Esophagus muscularis mucosa (tissue), 4 donors: ENCODE data around the gene ORMDL1. TPM values are rescaled to one million over a fixed set of nuclear protein-coding genes. Genes with fewer than 3 reads are reported as not detected.

Experiments used
- DNase-seq: peaks from one replicate; pipeline ENCODE4 v3.0.0-alpha.2; 2017; ENCODE audit errors: extremely low spot score
- H3K27ac ChIP-seq, 4 donors: fragments of 200-600 bp; sonication (generic); replicated peaks in 1 of 4; 1 replicate in 3 of 4; 2 replicates in 1 of 4; pipeline ENCODE4 v1.5.1; 2016 to 2019; ENCODE audit warnings: mild to moderate bottlenecking in 1 of 4
- H3K27me3 ChIP-seq, 4 donors: fragments of 200-600 bp; sonication (generic); one replicate each; pipeline versions ENCODE4 v1.5.1 to v1.6.0; 2016 to 2019
- H3K36me3 ChIP-seq, 4 donors: fragments of 200-600 bp; sonication (generic); one replicate each; pipeline ENCODE4 v1.5.1; 2016 to 2019
- H3K4me1 ChIP-seq, 4 donors: fragments of 200-600 bp; sonication (generic); one replicate each; pipeline ENCODE4 v1.5.1; 2016 to 2019
- H3K4me3 ChIP-seq, 4 donors: fragments of 200-600 bp; sonication (generic); 1 replicate in 2 of 4; 2 replicates in 2 of 4; pipeline ENCODE4 v1.5.1; 2016 to 2019; ENCODE audit warnings: mild to moderate bottlenecking in 4 of 4, moderate library complexity in 1 of 4
- H3K9me3 ChIP-seq, 4 donors: fragments of 200-600 bp; sonication (generic); 1 replicate in 3 of 4; 2 replicates in 1 of 4; pipeline ENCODE4 v1.5.1; 2016 to 2019
- CTCF ChIP-seq, 3 experiments: fragments of 200-600 bp in 2 of 3; fragments of 450-650 bp in 1 of 3; sonication (generic) in 2 of 3; IDR thresholded peaks; one replicate each; pipeline ENCODE4 v1.5.1; 2017 to 2019; ENCODE audit warnings: antibody characterized with exemption in 3 of 3, mild to moderate bottlenecking in 2 of 3, moderate library complexity in 1 of 3
- EP300 ChIP-seq: sonication (generic); formaldehyde crosslinking; IDR thresholded peaks from one replicate; pipeline ENCODE4 v1.6.1; 2017; ENCODE audit warnings: antibody characterized with exemption
- POLR2A ChIP-seq: fragments of 450-650 bp; IDR thresholded peaks from one replicate; pipeline ENCODE4 v1.6.1; 2017; ENCODE audit warnings: antibody characterized with exemption, moderate library complexity, mild to moderate bottlenecking, low read depth
- POLR2AphosphoS5 ChIP-seq, 2 donors: sonication (generic); formaldehyde crosslinking; IDR thresholded peaks; one replicate each; pipeline ENCODE4 v1.6.1; 2017; ENCODE audit warnings: antibody characterized with exemption in 2 of 2
- WGBS: methylation state at CpG from one replicate; pipeline ENCODE4 v1.1.5; 2018; 5-methylcytosine and 5-hydroxymethylcytosine counted together
- intact Hi-C: fragments of 100-400 bp; cut with DNase I; formaldehyde crosslinking; loops from one replicate; pipeline ENCODE4 v1.15.1; 2023
- total RNA-seq, 4 donors: library from RNA; depleted of rRNA; stranded (reverse); fragments of >200 nt; gene quantifications; one replicate each; pipeline versions ENCODE4 v1.1.0 to v1.2.1, GENCODE V29; 2016

Gene ORMDL1
- total RNA-seq, 4 donors from 2014 or later: 25.4 to 60.2 (median 35.2) TPM

DNA sequence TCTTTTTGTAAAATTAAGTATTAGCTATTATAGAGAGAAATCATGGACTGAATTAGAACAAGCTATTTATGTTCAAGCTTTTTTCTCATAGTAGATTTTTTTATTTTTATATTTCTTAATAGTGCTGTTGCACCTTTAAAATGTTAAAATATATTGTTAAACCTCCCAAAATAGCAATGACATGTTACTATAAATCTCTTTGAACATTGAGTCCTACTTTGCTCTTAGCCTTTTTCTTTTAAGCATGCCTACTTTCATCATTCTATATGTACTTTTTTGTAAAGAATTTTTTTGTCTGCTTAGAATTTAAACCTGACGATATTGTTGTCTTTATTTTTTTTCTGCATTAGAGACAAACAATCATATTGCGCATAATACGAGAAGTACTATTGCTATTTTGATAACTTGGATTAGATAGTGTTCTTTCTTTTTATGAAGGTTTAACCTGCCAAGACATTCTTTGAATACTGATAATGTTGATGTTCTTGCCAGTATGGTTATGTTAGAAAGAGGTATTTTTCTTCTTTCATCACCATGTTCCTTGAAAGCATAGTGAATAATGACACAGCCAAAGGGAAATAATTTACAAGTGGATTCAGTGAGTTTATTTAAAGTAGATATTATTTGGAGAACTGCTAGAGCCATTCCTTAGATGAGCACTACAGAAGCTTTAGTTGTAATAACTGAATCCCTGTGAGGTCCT lies 40.7 kb upstream of the ORMDL1 start:
- peaks cover 0 to 12% (median 6%) of the 10 kb centered on the region in 4 donors for H3K4me1 ChIP-seq

DNA sequence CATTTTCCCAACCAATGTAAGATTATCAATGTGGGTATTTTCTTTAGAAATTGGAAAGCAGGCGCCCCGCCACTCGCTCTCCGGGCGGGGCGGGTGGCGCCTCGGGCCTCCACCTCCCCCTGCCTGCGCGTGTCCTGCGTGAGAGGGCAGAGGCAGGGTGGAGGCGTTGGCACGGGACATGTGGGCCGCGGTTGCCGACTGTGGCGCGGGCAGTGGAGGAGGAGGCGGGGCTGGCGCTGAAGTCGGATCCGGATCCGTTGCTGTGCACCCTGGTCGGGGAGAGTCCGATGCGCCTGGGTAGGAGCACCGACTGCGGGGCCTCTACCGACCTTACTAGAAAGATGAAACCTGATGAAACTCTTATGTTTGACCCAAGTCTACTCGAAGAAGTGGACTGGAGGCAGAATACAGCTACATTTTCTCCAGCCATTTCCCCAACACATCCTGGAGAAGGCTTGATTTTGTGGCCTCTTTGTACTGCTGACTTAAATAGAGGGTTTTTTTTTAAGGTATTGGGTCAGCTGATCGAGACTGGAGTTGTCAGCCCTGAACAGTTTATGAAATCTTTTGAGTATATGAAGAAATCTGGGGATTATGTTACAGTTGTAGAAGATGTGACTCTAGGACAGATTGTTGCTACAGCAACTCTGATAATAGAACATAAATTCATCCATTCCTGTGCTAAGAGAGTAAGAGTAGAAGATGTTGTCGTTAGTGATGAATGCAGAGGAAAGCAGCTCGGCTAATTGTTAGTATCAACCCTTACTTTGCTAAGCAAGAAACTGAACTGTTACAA lies 38.0 kb upstream of the ORMDL1 start:
- no peaks in the 10 kb centered on the region for H3K27me3 ChIP-seq
- no peak for TF ChIP-seq POLR2AphosphoS5 (IDR thresholded peaks at IDR 0.05)
- intact Hi-C loops: no loop called here
- DNase-seq: no peak
- peaks cover 0 to 12% (median 6%) of the 10 kb centered on the region in 4 donors for H3K4me1 ChIP-seq
- H3K36me3 ChIP-seq: peaks cover 4 to 36% (median 19%) of the 10 kb centered on the region in 4 donors
- H3K27ac ChIP-seq: no peak overlapping the region
- WGBS: 93% methylated on average over 33 of the region's 33 CpGs
- H3K9me3 ChIP-seq: no peaks in the 10 kb centered on the region
- no peak overlapping the region for H3K4me3 ChIP-seq

More for the DNA sequence above, 40.7 kb upstream of the ORMDL1 start:
- no peak for DNase-seq
- WGBS: 54% methylated on average over 3 of the region's 3 CpGs
- Histone ChIP-seq H3K4me3 (no peak overlapping the region), H3K9me3 (no peaks in the 10 kb centered on the region), H3K36me3 (peaks cover 0 to 14% (median 9%) of the 10 kb centered on the region in 4 donors), H3K27me3 (no peaks in the 10 kb centered on the region), H3K27ac (no peak overlapping the region)
- intact Hi-C loops: no loop called here
- TF ChIP-seq POLR2A (no peak), CTCF (IDR thresholded peaks at IDR 0.05) (no peak), POLR2AphosphoS5 (IDR thresholded peaks at IDR 0.05) (no peak), EP300 (no peak)

DNA sequence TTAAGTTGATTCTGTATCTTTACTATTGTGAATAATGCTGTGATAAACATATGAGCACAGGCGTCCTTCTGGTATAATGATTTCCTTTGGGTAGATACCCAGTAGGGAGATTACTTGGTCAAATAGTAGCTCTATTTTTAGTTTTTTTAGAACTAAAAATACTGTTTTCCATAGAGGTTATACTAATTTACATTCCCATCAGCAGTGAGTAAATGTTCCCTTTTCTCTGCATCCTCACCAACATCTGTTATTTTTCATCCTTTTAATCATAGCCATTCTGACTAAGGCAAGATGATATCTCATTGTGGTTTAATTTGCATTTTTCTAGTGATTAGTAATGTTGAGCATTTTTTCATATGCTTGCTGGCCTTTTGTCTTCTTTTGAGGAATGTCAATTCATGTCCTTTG lies 35.2 kb upstream of the ORMDL1 start:
- no peak for DNase-seq
- Histone ChIP-seq H3K9me3 (no peaks in the 10 kb centered on the region), H3K4me3 (no peak overlapping the region), H3K27me3 (no peaks in the 10 kb centered on the region), H3K36me3 (peaks cover 4 to 36% (median 19%) of the 10 kb centered on the region in 4 donors), H3K4me1 (no peaks in the 10 kb centered on the region), H3K27ac (no peak overlapping the region)
- TF ChIP-seq POLR2AphosphoS5 (IDR thresholded peaks at IDR 0.05) (no peak), EP300 (no peak), POLR2A (no peak), CTCF (IDR thresholded peaks at IDR 0.05) (no peak)
- 100% methylated on average over 1 of the region's 1 CpG for WGBS
- intact Hi-C loops: no loop called here

DNA sequence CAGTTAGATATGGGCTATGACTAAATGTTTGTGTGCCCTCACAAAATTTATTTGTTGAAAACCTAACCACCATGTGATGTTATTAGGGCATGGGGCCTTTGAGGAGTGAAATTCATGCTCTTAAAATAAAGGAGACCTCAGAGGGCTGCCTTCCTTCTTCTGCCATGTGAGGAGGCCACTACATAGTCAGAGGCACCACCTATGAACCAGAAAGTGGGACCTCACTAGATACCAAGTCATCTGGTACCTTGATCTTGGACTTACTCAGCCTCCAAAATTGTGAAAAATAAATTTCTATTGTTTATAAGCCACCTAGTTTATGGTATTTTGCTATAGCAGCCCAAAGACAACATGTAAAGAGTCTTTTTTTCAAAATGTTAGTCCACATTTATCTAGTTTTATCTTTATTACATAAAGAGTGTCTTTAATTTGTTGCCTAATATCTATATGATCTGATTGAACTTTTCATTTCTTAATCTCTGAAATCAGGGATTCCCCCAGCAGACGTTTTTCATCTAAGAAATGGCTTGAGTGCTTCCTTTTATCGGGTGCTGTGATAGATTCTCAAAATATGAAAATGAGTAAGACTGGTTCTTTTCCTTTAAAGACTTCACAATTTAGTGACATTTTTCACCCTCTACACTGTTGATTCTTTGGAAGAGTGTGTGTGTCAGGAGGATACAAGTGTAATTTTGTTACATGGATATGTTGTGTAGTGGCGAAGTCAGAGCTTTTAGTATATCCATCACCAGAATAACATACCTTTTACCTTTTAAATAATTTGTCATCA lies 34.3 kb upstream of the ORMDL1 start:
- H3K27me3 ChIP-seq: no peaks in the 10 kb centered on the region
- H3K27ac ChIP-seq: no peak overlapping the region
- no peak overlapping the region for H3K4me3 ChIP-seq
- no peak for TF ChIP-seq EP300
- no peak for TF ChIP-seq CTCF (IDR thresholded peaks at IDR 0.05)
- no peak for TF ChIP-seq POLR2AphosphoS5 (IDR thresholded peaks at IDR 0.05)
- no peak for TF ChIP-seq POLR2A
- H3K36me3 ChIP-seq: peaks cover 4 to 36% (median 19%) of the 10 kb centered on the region in 4 donors
- whole genome bisulfite sequencing: 86% methylated on average over 3 of the region's 3 CpGs
- no peak for DNase-seq
- no peaks in the 10 kb centered on the region for H3K9me3 ChIP-seq
- intact Hi-C loops: no loop called here
- H3K4me1 ChIP-seq: no peaks in the 10 kb centered on the region

DNA sequence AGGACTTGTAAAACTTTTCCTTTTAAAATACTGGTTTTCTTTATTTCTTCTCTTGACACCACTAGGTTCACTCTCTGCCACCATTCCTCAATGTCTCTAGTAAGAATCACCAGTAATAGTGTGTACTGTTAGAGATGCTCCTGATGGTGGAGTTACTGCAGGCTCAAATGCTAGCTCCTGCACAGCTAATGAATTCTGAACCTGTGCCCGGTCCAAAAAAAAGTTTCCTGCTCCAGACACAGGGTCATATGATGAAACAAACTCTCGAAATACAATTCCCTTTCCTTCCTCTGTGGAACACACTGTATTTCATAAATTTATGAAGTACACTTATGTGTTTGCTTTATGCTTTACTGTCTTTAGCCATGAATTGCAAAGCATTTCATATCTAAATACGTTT lies 19.3 kb upstream of the ORMDL1 start:
- peaks cover 0 to 21% (median 6%) of the 10 kb centered on the region in 4 donors for H3K36me3 ChIP-seq
- H3K4me3 ChIP-seq: no peak overlapping the region
- H3K4me1 ChIP-seq: peaks cover 0 to 6% (median 0%) of the 10 kb centered on the region in 4 donors
- DNase-seq: no peak
- intact Hi-C loops: no loop called here
- no peaks in the 10 kb centered on the region for H3K9me3 ChIP-seq
- 73% methylated on average over 3 of the region's 3 CpGs for WGBS
- no peaks in the 10 kb centered on the region for H3K27me3 ChIP-seq
- no peak overlapping the region for H3K27ac ChIP-seq
- TF ChIP-seq EP300 (no peak), POLR2AphosphoS5 (IDR thresholded peaks at IDR 0.05) (no peak), POLR2A (no peak), CTCF (IDR thresholded peaks at IDR 0.05) (no peak)
